IPS-18c (cell line): ENCODE data around the gene FA2H.

Experiments
- H3K4me3 ChIP-seq: 2 replicates; pipeline ENCODE4 v1.7.0; 2013; ENCODE audit warnings: low read depth, mild to moderate bottlenecking, low read length, moderate library complexity; ENCODE audit not compliant: insufficient read depth
- H3K9me3 ChIP-seq: one replicate; pipeline ENCODE4 v1.6.1; 2013; ENCODE audit warnings: mild to moderate bottlenecking, low read length, moderate library complexity; ENCODE audit not compliant: control insufficient read depth, insufficient read depth

FA2H gene

DNA sequence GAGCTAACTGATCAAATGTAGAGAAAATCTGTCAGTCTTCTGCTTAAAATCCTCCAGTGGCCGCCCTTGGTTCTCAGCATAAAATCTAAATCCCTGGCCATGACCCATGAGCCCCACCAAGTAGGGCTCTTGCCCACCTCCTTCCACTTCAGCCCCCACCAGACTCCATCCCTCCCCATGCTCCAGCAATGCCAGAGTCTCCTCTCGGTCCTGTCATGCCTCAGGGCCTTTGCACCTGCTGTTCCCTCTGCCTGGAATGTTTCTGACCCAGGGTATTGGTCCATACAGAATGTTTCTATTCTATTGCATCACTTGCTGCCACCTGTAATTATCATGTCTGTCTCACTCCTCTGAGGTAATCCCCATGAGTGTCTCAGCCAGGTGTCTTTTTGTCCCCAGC, 22.4 kb downstream of the FA2H start:
- H3K9me3 ChIP-seq, result no peaks in the 10 kb centered on the region
- no peak overlapping the region for H3K4me3 ChIP-seq

DNA sequence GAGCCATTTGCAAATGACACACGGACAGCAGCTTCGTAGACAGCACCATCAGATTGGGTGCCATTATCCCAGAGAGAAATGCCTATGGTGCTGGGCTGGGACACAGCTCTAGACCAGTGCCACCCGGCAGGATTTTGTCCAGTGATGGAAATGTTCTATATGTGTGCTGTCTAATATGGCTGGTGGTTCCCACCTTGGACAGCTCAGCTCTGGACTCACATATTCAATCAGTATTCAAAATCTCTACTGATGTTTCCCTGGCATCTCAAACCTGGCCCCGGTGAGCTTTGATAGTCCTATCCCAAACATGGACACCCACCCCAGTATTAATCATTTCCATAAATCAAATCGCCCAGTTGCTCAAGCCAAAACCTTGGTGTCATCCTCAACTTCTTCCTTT, 23.0 kb downstream of the FA2H start:
- no peaks in the 10 kb centered on the region for H3K9me3 ChIP-seq
- H3K4me3 ChIP-seq, result no peak overlapping the region

DNA sequence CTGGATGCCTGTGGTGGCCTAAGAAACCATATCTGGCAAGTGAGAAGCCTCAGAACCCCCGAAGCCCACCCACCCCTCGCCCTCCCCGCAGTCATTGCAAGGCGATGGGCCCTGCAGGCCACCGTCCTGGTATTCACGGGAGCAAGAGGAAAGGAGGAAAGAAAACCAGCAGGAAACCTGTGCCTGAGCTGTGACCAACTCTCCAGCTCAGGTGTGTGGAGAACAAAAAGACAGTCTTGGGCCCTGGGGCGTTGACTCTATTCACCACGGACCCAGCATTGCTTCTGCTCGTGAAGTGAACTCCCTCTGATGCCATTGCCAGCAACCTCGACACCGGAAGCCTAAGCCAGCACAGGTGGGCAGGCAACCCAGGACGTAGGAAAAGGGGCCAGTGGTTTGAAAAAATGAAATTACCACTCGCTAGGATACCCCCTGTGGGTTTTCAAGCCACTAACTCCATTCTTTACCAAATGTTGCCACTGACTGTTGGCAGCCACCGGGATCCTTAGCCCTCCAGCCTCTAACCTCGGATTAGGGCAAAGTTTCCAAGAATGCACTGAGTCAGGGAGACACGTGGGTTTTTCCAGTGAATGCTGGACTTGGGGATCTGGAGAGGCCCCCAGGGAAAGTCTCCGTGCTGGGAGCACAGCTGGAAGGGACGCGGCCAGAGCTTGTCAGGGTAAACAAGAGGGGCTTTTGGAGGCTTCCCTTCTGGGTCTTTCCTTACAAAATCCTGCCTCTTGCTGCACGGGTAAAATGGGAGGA, 25.1 kb downstream of the FA2H start:
- H3K4me3 ChIP-seq, result no peak overlapping the region
- no peaks in the 10 kb centered on the region for H3K9me3 ChIP-seq

DNA sequence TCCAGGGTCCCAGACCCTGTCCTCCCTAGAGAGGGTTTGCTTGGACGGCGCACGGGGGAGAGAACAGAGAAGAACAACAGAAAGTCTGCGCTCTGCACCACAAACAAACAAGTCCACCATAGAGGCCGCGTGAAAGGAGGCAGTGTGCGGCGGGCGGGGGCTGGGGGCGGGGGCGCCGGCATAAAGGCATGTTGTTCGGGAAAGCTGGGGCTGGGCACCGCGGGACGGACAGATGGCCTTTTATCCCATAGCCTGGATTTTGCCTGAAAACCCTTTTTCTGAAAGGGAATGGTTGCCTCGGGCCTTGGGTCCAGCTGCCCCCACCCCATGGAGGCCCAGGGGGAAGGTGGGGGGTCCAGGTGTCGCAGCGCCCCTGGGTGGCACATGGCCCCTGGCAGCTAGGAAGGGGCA, 26.0 kb downstream of the FA2H start:
- Histone ChIP-seq H3K4me3 (no peak overlapping the region), H3K9me3 (no peaks in the 10 kb centered on the region)

DNA sequence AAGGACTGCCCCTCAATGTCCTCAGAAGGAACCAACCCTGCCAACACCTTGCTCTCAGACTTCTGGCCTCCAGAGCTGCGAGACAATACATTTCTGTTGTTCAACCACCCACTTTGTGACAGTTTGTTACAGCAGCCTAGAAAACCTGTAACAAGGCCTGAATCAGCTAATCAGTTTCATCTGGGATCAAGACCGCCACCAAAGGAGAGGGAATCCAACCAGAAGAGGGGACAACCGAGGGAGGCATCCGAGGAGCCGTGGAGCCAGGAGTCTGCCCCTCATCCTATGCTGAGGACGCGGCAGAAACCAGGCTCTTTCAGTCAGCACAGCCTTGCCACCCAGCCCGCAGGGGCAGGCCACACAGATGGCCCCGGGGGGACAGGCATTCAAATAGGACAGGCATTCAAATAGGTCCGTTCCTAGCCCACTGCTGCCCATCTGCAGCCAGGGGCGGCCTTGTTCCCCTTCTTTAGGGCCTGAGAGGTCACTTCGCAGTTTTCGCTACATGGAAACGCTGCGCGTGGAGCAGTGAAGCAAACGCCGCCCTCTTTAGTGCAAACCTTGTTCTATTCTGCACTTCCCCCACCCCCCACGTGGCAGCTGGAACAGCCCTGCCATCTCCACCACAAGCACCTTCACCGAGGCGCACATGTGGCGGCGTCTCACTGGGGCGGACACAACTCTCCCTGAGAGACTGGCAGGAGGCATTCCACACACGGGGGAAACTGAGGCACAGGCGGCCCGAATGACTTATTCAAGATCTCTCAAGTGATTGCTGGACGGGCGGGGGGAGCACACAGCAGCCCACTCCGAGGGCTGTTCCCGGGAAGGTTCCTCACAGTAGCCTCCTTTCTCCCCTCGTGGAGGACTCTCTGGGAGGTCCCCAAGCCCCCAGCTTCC, 26.7 kb downstream of the FA2H start:
- H3K4me3 ChIP-seq, result no peak overlapping the region
- no peaks in the 10 kb centered on the region for H3K9me3 ChIP-seq

DNA sequence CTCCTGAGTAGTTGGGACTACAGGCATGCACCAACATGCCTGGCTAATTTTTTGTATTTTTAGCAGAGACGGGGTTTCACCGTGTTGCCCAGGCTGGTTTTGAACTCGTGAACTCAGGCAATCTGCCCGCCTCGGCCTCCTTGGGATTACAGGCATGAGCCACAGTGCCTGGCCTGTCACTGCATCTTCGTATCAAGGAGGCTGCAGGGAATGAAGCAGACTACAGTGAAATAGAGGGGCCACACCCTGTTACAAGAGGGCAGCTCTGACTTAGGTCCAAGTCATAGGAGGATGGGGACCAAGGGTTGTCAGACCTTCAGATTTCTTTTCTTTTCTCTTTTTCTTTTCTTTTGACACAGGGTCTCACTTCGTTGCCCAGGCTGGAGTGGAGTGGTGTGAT, 28.7 kb downstream of the FA2H start:
- Histone ChIP-seq H3K9me3 (no peaks in the 10 kb centered on the region), H3K4me3 (no peak overlapping the region)

DNA sequence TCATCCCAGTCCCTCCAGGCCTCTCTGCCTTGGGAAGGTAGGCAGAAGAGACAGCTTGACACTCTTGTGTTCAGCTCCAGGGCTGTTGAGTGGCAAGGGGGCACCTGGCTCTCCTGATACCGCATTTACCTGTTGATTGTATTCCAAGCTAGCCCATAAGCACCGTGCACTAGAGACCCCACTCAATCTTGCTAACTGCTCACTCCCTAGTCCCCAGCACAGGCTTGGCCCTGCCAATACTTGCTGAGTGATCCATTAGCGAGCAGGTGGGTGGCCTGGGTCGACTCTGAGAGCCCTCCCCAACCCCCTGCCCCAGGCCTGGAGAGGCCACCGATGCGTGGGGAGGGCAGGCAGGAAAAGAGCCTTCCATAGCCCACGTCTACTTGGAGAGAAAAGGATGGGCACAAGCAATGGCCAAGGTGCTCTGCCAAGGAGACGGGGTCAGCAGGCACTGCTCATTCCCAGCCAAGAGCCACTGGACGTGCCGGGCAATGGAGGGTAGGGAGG, 29.5 kb downstream of the FA2H start:
- Histone ChIP-seq H3K9me3 (no peaks in the 10 kb centered on the region), H3K4me3 (no peak overlapping the region; the same call in 1 of the 2 replicates)

DNA sequence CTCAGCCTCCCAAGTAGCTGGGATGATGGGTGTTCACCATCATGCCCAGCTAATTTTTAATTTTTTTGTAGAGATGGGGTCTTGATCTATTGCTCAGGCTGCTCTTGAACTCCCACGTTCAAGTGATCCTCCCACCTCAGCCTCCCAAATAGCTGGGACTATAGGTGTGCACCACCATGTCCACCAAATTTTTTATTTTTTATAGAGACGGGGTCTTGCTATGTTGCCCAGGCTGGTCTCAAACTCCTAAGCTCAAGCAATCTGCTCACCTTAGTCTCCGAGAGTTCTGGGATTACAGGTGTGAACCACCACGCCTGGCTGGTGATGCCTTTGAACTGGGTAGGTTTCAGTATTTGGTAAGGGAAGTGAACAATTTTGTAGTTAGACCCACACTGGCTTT, 30.1 kb downstream of the FA2H start:
- H3K9me3 ChIP-seq, result no peaks in the 10 kb centered on the region
- H3K4me3 ChIP-seq, result no peak overlapping the region

DNA sequence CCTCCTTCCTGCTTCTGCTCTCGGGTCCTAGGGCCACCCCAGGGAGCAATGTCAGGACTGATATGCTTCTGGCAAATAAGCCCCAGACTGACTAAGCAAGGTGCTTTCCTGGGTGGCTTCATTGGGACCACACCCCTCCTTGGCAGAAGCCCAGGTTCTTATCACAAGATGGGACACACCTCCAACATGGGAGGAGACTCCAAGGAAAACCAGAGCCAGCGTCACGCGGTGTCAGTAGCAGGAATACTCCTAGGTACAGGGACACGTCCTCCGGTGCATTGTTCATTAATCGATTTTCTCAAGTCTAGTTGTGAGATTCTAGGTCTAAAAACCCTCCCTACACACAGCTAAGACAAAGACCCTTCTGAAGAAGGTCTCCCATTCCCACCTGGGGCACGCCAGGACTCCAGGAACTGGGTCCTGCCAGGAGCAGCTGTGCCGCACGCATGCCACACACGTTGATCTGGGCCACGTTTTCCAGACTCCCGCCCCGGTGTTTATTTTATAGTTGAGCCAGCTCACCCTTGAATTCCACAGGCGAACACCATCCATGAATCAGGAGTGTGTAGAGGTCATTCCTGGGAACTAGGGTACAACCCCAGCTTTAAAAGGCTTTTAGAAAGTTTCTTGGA, 30.8 kb downstream of the FA2H start:
- Histone ChIP-seq H3K4me3 (no peak overlapping the region), H3K9me3 (no peaks in the 10 kb centered on the region)

DNA sequence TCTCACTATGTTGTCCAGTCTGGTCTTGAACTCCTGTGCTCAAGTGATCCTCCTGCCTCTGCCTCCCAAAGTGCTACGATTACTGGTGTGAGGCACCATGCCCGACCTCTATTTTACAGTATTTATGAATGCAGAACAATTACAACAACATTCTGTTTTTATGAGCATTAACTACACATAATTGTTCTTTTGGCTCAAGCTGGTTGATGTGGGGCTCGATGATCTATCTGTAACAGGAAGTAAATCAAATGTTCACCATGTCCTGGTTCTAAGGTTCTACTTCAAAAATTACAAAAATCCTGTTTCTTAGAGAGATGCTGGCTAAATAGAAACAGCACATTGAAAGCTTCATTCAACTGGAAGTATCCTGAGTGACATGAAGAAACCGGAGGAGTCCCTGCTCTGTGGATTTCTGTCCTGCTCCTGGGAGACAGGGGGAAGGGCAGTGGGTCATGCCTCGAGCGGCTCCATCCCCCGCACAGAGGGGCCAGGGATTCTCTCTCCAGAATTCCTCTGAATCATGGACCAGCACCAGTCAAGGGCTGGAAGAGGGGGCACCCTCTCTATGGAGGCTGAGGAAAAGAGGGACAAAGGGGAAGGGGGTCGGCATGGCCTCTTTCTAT, 31.5 kb downstream of the FA2H start:
- Histone ChIP-seq H3K4me3 (no peak overlapping the region), H3K9me3 (no peaks in the 10 kb centered on the region)

DNA sequence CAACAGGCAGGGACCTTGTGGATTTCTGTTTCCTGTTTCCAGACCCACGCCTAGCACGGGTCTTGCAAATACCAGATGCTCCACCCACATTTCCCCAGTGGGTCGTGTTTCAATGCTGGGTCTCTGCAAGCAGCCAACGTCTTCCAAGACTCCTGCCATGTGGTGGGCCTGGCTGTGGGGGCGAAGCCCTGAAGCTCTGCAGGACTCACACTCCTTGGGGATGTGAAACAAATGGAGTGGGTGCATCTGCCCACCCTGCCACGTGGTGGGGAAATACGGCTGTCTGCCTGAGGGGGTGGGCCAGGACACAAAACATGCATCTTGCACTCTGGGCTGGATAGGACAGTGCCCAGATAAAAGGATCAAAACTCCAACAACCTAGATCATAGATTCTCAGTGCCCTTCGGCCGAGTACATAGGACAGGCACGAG, 32.6 kb downstream of the FA2H start:
- no peak overlapping the region for H3K4me3 ChIP-seq
- H3K9me3 ChIP-seq, result no peaks in the 10 kb centered on the region

DNA sequence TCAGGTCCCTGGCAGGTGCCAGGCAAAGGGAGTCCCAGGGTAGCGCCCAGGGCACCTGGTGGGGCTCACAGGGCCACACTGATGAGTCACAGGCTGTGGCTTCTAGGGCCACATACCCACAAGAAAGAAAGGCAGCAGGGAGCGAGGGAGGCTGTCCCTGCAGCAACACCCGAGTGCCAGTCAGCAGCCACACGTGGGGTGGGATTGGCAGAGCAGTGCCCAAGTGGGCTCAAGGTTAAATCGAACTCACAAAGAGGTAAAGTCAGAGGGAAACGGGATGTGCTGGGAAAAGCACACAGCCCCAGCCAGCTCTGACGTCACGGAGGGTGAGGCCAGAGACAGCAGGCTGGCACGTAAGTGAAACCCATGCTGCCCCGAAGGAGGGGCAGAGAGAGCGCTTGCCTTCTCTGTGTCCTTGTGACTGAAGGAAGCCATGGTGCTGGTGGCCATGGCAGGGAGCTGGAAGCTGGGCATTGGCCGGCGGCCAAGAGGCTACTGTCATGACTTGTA, 33.8 kb downstream of the FA2H start:
- H3K4me3 ChIP-seq, result no peak overlapping the region

DNA sequence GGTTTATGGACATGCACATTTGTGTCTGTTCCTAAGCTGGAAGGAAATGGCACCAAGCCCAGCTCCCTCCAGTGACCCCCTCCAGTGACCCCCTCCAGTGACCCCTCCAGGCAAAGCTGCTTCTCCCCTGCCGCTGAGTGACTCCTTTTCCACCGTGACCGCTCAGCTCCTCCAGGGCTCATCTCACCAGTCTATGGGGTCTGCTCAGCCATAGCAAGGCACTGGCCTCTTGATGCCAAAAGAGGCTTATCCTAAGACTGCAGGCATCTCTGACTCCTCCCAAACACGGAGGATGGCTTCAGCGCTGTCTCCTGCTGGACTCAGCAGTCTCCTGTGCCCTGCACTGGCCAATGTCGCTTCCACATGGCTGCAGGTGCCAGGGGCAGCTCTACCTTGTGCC, 35.3 kb downstream of the FA2H start:
- Histone ChIP-seq H3K9me3 (no peaks in the 10 kb centered on the region), H3K4me3 (no peak overlapping the region)

More for the DNA sequence above, 33.8 kb downstream of the FA2H start:
- H3K9me3 ChIP-seq, result no peaks in the 10 kb centered on the region

DNA sequence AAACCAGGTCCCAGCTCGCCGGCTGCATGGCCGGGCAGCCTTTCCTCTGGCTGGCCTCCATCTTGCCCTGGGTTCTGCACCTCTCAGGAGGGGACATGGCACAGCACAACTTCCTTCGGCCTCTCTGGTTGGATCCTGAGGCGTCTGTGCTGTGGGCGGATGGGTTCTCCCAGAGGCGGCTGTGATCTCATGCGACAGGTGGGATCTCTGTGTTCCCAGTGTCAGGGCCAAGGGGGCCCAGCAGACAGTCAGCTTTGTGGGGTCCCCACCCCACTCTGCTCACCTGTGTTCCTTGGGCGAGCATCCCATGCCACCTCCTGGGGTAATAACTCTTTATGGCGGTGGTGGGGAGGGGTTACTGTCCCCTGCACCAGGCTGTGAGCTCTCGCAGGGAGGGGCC, 35.8 kb downstream of the FA2H start:
- H3K4me3 ChIP-seq, result no peak overlapping the region

DNA sequence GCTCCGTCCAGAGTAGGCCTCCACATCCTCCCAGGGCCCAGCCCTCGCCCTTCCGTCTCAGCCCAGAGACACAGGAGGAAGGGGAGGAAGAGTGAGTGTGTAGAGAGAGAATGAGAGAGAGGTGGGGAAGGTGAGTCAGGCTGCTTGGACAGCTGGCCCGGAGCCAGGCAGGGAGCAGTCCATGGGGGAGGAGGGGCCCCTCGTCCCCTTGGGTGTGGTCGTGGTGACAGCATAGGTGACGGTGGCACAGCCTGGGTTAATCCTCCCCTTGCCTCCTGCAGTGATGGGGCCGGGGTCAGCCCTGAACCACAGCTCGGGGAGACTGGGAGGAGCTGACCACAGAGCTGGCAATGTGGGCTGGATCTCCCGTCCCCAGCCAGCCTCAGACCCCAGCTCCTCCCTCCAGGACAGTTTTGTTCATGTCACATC, 36.5 kb downstream of the FA2H start:
- Histone ChIP-seq H3K9me3 (no peaks in the 10 kb centered on the region), H3K4me3 (no peak overlapping the region)

More for the DNA sequence above, 35.8 kb downstream of the FA2H start:
- H3K9me3 ChIP-seq, result no peaks in the 10 kb centered on the region

DNA sequence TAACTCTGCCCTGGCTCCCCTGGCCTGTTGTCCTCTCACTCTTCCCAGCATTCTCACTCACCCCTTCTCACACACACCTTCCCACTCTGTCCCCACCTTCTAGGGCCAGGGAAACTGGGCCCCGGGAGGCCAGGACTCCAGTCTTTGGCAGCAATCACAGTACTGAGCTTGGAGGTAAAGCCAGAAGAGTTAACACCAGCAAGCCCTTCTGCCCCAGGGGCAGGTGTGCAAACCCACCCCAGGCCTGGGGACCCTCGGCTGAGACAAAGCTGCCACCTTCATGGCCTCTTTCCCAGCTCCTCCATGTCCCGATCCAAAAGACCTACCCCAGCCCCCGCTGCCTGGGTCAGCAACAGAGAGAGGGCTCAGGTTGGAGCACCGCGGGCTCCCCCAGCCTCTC, 37.1 kb downstream of the FA2H start:
- Histone ChIP-seq H3K4me3 (no peak overlapping the region), H3K9me3 (no peaks in the 10 kb centered on the region)

DNA sequence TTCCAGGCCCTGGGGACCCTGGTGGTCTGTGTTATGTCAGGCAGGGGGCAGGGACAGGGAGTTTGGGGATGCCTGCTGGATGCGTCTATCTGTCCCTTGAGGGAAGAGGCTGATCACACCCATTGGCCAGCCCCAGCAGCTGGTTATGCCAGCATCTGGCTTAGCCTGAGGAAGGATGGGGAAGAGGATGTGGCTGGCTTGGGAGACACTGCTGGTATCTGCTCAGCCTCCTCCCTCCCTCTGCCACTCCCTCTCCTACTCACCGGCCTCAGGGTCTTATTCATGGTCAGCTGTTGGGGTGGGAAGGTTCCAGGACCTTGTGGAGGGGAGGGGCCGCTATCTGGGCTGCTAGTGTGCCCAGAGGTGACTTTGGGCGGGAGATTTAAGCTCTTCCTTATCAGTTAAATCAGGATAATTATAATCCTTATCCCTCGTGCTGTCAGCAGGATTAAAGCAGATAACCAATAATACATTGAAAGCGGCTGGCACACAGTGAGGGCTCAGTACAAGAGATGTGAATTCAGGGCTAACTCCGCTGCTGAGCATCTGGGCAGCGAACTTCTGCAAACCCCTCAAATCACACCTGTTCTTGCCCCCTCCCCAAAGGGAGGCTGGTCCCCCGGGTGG, 38.0 kb downstream of the FA2H start:
- no peak overlapping the region for H3K4me3 ChIP-seq
- no peaks in the 10 kb centered on the region for H3K9me3 ChIP-seq
